ENCODE results near the gene ATOH1.

DNA sequence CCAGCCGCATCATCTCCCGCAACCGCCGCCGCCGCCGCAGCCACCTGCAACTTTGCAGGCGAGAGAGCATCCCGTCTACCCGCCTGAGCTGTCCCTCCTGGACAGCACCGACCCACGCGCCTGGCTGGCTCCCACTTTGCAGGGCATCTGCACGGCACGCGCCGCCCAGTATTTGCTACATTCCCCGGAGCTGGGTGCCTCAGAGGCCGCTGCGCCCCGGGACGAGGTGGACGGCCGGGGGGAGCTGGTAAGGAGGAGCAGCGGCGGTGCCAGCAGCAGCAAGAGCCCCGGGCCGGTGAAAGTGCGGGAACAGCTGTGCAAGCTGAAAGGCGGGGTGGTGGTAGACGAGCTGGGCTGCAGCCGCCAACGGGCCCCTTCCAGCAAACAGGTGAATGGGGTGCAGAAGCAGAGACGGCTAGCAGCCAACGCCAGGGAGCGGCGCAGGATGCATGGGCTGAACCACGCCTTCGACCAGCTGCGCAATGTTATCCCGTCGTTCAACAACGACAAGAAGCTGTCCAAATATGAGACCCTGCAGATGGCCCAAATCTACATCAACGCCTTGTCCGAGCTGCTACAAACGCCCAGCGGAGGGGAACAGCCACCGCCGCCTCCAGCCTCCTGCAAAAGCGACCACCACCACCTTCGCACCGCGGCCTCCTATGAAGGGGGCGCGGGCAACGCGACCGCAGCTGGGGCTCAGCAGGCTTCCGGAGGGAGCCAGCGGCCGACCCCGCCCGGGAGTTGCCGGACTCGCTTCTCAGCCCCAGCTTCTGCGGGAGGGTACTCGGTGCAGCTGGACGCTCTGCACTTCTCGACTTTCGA is 654 bp downstream of the ATOH1 start:
- TF ChIP-seq, protein P1, sequence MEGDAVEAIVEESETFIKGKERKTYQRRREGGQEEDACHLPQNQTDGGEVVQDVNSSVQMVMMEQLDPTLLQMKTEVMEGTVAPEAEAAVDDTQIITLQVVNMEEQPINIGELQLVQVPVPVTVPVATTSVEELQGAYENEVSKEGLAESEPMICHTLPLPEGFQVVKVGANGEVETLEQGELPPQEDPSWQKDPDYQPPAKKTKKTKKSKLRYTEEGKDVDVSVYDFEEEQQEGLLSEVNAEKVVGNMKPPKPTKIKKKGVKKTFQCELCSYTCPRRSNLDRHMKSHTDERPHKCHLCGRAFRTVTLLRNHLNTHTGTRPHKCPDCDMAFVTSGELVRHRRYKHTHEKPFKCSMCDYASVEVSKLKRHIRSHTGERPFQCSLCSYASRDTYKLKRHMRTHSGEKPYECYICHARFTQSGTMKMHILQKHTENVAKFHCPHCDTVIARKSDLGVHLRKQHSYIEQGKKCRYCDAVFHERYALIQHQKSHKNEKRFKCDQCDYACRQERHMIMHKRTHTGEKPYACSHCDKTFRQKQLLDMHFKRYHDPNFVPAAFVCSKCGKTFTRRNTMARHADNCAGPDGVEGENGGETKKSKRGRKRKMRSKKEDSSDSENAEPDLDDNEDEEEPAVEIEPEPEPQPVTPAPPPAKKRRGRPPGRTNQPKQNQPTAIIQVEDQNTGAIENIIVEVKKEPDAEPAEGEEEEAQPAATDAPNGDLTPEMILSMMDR (IDR thresholded peaks at IDR 0.05): no peak
- no peak for TF ChIP-seq POLR2AphosphoS5 (IDR thresholded peaks at IDR 0.05; ENCODE audit: low read depth, low read length)
- TF ChIP-seq, protein P2, sequence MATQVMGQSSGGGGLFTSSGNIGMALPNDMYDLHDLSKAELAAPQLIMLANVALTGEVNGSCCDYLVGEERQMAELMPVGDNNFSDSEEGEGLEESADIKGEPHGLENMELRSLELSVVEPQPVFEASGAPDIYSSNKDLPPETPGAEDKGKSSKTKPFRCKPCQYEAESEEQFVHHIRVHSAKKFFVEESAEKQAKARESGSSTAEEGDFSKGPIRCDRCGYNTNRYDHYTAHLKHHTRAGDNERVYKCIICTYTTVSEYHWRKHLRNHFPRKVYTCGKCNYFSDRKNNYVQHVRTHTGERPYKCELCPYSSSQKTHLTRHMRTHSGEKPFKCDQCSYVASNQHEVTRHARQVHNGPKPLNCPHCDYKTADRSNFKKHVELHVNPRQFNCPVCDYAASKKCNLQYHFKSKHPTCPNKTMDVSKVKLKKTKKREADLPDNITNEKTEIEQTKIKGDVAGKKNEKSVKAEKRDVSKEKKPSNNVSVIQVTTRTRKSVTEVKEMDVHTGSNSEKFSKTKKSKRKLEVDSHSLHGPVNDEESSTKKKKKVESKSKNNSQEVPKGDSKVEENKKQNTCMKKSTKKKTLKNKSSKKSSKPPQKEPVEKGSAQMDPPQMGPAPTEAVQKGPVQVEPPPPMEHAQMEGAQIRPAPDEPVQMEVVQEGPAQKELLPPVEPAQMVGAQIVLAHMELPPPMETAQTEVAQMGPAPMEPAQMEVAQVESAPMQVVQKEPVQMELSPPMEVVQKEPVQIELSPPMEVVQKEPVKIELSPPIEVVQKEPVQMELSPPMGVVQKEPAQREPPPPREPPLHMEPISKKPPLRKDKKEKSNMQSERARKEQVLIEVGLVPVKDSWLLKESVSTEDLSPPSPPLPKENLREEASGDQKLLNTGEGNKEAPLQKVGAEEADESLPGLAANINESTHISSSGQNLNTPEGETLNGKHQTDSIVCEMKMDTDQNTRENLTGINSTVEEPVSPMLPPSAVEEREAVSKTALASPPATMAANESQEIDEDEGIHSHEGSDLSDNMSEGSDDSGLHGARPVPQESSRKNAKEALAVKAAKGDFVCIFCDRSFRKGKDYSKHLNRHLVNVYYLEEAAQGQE (IDR thresholded peaks at IDR 0.05; ENCODE audit: insufficient read depth in 1 of 2, low read depth in 2 of 2, low read length in 1 of 2): no peak
